HG03460 (cell line): ENCODE data around the gene GRID1.

Experiments used
- ATAC-seq: cut with Tn5 transposase; IDR thresholded peaks from one replicate; pipeline ENCODE4 v1.9.1; 2021; ENCODE audit not compliant: unreplicated experiment

Gene GRID1

DNA sequence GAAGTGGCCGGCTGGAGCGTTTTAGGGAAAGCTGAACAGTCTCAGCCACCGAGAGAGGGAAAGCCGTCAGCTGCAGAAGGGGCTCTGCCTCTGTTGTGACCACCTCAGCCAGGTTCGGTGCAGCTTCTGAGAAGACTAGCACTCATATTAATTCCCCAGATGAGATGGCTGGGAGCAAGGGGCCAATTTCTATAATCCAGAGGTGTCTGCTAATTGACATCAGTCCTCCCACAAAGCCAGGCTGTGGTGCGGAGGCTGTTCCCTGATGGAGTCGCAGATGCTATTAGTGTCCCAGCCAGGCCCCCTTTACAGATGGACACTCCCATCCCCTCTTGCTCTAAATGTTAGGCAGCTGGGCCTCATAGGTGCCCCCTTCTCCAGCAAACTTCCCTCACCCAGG, 133.5 kb downstream of the GRID1 start:
- ATAC-seq = no peak

DNA sequence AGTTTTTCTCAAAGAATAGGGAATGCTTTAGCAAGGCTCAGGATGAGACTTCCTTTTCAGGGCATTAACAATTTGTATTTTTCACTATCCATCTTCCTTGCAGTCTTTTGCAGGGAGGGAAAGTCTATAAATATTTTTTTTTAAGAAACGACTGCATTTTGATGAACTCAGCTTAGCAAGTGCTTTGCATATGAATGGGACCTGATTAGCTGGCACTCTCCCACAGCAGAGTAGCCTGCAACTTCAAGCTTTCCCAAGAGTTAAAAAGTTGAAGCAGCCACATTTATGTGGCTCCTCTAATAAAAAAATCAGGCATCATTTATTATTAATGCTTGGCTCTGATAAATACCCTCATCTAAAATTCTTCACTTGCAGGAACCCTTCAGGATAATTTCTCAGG, 134.0 kb downstream of the GRID1 start:
- ATAC-seq = no peak

DNA sequence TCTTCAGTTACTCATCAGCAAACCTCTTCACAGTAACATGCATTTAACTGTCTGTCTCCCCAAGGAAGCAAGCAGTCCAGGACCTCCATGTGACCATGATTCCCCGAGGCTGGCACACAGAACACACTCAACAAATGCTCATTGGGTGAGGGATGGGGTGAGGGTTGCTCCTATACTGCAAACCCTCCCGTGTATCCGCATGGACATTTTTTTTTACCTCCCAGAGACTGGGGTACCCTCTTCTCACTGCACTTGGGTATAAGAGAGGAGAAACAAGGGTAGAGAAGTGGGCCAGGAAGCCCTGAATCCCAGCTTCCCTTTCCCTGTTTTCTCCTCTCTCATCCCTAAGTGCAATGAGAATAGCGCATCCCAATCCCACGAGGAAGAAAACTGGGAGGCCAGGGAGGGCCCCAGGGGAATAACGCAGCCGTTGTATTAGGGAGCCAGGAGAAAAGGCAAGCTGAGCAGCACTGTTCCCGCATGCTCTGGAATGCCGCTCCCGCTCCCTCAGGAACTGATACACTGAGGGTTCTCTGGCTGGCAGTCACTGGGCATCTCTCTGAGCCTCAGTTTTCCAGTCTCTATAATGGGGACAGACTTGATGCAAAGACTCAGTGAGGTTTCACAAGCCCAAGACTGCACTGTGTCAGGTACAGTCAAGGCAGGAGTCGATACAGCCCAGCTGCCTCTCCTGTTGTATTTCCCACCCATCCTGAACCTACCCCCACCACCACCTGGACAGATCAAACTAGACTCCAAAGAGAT, 134.6 kb downstream of the GRID1 start:
- no peak for ATAC-seq

DNA sequence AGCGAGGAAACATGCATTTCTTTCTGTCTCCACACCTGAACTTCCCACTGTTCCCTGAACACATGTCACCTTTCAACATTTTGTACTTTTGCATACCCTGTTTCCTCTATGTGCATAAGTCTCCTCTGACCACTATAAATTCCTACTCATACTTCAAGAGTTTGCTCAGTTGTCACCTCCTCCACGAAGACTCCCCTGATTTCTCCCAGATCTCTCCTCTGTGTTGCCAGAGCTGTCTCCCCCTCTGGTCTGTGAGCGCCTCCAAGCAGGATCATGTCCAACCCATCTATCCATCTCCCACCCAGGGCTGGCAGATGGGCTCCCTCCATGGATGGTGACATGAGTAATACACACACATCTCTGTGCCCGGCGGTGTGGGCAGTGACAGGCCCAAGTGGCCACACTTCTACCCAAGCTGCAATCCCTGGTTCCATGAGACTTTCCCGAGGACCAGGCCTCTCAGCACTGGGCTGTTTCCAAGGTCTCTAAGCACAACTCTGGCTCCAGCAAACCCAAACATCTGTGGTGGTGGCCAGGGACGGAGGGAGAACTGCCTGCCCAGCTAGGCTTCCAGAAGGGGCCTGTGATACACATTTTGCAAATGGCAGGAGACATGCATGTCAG, 135.9 kb downstream of the GRID1 start:
- ATAC-seq = no peak

GRCh38 chr10:86229811-86230556, 136.6 kb downstream of the GRID1 start:
- ATAC-seq = no peak

DNA sequence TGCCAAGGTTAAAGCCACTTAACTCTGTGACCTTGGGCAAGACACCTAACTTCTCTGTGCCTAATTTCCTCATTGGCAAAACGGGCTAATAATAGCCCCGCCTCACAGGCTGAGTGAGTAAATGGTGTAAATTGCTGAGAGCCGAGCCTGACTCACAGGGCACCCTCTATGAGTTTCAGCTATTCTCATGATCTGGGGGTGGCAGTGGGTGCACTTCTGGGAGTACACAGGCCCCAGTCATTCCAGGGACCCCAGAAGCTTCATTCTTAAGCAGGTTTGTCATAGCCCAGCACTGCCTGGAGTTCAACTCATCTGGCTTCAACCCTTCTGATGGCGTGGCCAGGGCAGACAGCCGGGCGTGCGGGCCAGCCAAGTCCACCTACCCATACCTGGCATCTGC, 137.2 kb downstream of the GRID1 start:
- no peak for ATAC-seq

DNA sequence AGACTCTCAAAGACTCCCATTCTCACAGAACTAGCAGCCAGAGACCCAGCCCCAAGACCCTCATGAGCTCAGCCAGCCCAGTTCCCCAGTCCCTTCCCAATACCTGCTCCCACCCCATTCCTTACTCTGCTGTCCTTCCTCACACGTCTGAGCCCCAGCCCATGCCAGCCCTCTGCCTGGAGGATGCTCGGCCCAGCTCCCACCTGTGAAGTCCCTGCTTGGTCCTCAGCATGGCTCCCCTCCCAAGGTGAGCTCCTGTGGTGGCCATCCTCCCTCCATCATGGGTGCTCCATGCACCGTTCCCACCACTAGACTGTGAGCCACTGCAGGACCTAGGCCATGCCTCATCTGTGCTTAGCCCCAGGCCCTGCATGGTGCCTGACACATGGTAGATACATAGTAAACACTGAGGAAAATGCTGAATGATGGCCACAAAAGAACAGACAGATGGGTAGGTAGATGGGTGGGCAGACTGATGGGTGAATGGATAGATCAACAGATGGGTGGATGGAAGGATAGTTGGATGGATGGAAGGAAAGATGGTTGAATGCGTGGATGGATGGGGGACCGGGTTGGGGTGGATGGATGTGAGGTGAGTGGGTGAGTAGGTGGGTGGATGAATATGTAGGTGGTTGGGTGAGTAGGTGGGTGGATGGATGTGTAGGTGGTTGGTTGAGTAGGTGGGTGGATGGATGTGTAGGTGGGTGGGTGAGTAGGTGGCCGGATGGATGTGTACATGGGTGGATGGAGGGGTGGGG, 138.9 kb downstream of the GRID1 start:
- no peak for ATAC-seq

DNA sequence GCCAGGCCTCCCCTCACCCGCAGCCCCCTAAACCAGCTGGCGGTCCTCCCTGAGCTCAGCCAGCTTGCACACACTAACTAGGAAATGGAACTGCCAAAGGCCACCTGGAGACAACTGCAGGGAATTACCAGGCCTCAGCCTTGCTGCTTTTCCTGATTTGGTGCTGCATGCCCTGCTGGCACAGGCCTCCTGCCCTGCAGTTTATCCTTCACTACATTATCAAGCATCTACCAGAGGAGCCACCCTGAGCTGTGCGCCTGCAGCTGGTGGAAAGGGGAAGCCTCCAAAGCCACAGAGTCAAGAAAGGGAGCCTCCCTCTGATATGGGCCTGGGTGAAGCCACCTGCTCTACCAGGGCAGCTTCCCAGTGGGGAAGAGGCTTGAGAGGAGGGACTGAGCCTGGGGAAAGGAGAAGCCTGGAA, 139.8 kb downstream of the GRID1 start:
- ATAC-seq = no peak

DNA sequence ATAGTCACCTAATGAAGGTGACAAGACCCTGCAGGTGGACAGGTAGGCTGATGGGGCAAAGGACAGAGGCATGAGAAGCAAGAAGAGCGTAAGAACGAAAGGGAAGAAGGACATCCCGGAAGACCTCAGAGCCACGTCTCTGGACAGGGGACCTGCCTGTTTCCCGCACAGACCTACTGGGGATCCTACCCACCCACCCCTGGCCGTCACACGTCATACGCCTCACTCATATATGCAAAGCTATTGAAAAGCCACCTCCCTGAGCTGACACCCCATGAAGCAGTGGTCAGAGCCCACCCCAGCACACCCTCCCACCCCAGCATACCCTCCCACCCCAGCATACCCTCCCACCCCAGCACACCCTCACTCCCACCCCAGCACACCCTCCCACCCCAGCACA, 140.6 kb downstream of the GRID1 start:
- ATAC-seq = no peak

DNA sequence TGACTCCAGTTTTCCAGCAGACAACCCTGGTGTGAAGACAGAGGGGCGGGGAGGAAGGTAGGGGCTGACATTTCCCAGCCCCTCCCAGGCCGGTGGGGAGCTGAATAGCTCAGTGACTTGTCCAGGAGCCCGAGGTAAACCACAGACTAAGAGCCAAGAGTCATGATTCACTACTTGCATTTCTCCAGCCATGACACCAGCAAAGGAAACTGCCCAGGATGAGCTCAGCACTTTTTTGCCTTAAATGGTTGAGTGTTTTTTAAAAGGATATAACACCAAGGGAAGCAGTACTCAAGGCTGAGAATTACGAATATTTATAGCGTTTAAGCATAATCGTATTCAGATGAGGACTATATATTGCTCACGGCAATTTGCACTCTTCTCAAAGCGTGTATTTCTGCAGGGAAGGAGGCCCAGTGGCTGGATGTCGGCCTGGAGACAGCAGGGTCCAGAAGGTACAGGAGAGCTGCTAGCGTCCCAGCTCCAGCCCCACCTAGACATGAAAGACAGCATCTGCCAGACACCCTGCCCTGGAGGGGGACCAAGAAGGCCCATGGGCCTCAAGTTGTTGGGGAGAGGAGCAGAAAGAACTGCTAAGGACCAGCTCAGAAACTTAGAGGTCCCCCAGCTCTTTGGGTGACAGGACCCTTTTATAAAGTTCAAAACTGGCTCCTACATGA, 141.4 kb downstream of the GRID1 start:
- no peak for ATAC-seq

DNA sequence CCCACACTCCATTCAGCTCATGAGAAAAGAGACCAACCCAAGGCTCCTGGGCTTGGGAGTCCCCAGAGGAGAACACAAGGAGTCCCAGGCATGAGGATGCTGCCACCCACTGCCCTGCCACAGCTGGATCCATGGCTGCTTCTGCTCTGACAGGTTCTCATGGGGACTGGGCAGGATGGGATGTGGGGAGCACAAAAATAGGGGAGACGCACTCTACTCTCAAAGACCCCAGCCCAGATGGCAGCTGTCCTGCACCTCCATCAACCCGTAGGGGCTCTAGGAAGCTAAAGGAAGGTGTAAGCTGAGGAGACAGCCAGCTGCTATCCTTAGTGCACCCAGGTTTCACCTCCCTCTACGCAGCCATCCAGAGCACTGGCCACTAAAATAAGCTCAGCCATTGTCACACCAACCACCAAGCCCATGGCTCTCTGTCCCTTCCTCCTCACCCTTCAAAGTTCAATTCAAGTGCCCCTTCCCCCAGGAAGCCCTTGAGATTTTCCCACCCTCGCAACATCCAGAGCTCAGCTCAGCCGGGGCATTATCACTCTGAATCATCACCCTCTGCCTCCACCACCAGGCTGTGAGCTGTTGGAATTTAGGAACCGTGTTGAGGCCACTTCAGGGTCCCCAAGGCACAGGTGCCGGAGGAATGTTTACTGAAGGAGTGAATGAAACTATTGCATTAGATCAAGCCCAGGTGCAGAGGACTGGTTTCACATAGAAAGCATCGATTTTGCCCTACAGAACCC, 142.1 kb downstream of the GRID1 start:
- ATAC-seq = no peak

- ATAC-seq = no peak
These were observed 143.3 kb downstream of the GRID1 start for GRCh38 chr10:86223256-86223655.

DNA sequence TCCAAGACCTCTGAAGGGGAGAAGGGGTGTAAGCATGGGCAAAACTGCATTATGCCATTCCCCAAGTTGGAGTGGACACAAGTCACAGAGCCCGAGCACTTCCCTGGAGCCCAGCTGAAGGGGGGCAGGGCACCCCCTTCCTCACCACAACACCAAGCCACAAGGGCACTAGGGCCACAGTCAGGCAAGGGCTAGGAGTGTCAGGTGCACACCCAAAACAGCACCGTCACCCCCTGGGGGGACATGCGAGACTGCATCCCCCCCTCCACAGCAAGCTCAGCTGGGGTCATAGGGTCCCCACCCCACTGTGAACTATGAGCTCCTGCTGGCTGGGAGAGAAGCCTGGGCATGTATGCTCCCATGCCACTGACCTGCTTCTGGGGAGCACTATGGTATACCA, 143.9 kb downstream of the GRID1 start:
- no peak for ATAC-seq

GRCh38 chr10:86222336-86222650, 144.3 kb downstream of the GRID1 start:
- ATAC-seq = no peak

- no peak for ATAC-seq
These were observed 144.9 kb downstream of the GRID1 start for GRCh38 chr10:86221442-86222335.

- ATAC-seq = no peak
These were observed 146.0 kb downstream of the GRID1 start for GRCh38 chr10:86220626-86221025.

- no peak for ATAC-seq
These were observed 147.3 kb downstream of the GRID1 start for GRCh38 chr10:86219271-86219670.

DNA sequence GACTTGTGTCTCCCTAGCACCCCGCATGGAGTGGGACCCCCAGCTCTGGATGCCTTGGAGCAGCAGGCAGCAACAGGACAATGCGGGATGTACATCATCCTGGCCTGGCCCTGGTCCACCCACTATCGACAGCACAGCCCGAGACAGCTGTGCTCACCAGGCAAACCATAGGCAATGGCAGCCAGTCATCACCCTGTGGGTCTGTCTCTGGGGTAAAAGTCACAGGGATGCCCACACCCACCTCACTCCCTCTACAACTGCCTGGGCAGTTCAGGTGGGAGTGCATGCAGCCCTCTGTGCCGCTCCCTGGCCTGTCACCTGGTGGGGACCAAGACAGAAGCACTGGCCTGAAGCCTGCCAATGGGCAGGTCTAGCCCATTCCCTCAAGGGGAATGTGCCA, 147.8 kb downstream of the GRID1 start:
- ATAC-seq = no peak

GRCh38 chr10:86218160-86218559, 148.4 kb downstream of the GRID1 start:
- no peak for ATAC-seq
